GM19043 (cell line): ENCODE measurements around the gene THRB.

Experiments
- ATAC-seq: cut with Tn5 transposase; IDR thresholded peaks from one replicate; pipeline ENCODE4 v1.9.1; 2021; ENCODE audit warnings: low read depth; ENCODE audit not compliant: unreplicated experiment

Gene THRB

DNA sequence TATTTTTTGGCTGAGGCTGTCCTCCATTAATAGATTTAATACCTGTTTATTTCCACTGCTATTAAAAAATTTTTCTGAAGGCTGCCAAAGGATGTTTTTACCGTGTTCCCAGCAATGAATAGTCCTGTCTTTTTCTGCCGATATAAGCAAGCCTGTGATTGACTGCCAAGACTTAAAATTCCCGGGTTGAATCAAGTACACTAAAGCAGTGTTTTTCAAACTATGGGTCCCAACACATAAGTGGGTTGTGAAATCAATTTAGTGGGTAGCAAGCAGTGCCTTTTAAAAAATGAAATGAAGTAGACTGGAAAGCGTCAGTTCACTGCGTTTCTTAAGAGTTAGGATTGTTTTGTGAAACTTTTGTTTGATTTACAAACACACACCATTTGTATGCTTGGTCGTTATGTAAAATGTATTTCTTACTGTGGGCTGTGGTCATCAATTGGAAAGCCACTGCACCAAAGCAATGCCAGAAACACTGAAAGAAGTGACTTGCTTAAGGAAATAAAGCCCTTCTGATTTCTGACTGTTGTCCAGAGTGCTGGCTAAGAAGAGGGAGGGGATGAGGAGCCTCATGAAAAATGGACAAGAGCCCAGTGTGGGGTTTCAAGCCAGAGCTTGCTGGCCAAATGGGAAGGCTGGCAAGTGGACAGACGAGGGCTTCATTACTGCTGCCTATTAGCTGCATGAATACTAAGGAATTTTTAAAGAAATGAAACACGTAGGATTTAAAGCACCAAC, 206.0 kb downstream of the THRB start:
- no peak for ATAC-seq

GRCh38 chr3:24287755-24288450, 206.7 kb downstream of the THRB start:
- ATAC-seq = no peak

GRCh38 chr3:24286405-24286804, 208.2 kb downstream of the THRB start:
- no peak for ATAC-seq

GRCh38 chr3:24278543-24278942, 216.1 kb downstream of the THRB start:
- ATAC-seq = no peak

DNA sequence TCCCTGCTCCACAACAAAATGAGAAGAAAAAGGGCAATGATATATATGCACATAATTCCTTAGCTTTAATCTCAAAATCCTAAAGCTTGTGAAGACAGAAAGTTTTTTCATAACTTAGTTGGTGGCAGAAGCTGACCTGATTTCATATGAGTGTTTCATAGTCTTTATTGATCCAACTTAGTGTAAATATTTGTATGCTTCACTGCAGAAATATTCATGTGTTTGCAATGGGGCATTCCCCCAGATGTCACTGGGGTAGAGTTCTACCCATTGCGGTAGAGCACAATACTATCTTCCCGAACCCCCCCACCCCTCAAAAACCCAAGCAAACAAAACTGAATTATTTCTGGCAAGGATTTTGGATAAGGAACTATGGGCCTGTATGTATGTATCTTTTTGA, 221.2 kb downstream of the THRB start:
- no peak for ATAC-seq

DNA sequence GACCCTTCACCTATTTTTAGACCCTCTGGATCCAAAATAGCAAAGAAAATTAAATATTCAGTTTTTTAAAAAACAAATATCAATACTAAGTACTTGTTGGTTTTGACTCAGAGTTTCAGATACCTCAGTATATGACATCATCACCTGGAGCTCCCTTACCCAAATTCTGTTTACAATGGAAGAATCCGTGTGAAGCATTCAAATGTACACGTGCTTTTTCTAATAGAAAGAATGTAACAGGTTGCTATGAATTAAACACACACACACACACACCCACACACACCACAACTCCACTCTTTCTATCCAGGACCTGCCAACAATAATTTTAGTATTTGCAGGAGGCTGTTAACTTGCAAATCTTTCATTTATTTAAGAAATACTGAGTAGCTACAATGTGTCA, 221.8 kb downstream of the THRB start:
- no peak for ATAC-seq

GRCh38 chr3:24272408-24272807, 222.2 kb downstream of the THRB start:
- no peak for ATAC-seq

DNA sequence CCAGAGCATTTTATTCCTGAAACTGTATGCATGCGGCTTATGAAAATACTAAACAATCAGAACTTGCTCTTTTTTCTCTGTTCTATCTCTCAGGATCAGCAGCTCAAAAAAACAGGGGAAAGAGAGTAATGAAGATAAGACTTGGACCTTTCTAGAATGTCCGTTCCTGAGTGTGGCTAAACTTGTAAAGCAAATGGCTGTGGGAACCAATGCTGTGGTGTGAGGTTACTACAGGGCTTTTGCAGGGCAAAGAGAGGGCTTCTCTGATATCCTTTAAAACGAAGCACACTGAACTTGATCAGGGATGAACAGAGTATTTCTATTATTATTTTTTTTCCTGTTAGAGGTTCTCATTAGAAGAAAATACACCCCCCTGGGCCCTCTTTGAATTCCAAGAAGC, 223.4 kb downstream of the THRB start:
- ATAC-seq = no peak

DNA sequence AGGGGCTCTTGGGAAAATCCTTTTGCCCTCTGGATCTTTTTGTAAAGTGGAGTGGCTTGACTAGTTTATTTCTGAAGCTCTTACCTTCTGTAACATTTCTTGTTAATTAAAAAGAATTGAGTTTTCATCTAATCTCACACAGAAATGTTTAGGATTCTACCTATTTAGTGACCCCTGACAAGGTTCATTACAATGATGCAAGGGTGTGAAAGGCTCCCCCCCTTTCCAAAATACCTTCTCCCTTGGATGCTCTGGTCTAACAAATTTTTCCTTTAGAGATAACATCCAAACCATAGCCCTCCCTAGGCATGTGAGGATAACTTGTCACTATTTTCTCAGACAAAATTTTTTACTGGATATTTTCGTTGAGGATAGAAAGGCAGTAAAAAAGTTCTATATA, 223.9 kb downstream of the THRB start:
- ATAC-seq = no peak

GRCh38 chr3:24270204-24270691, 224.4 kb downstream of the THRB start:
- no peak for ATAC-seq

- peak; percentile 78 for ATAC-seq
These were observed 229.9 kb downstream of the THRB start for GRCh38 chr3:24264748-24265158.

DNA sequence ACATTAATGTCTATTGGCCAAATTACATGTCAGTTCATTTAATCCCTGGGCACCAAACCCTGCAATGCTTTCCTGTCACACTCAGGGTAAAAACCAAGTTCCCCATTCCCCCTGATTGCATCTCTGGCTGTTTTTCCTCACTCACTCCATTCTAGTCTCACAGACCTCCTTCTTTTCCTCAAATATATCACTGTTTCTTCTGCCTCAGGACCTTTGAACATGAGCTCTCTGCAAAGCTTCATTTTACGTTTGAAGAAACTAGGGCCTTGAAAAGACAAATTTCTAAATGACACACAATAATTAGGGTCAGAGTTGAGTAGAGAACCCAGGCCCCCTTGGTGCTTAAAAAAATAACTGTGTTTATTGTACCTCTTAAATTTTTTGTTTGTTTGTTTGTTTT, 230.6 kb downstream of the THRB start:
- ATAC-seq = no peak

GRCh38 chr3:24263069-24263668, 231.5 kb downstream of the THRB start:
- ATAC-seq = no peak

- ATAC-seq = no peak
These were observed 233.1 kb downstream of the THRB start for GRCh38 chr3:24261521-24261920.

DNA sequence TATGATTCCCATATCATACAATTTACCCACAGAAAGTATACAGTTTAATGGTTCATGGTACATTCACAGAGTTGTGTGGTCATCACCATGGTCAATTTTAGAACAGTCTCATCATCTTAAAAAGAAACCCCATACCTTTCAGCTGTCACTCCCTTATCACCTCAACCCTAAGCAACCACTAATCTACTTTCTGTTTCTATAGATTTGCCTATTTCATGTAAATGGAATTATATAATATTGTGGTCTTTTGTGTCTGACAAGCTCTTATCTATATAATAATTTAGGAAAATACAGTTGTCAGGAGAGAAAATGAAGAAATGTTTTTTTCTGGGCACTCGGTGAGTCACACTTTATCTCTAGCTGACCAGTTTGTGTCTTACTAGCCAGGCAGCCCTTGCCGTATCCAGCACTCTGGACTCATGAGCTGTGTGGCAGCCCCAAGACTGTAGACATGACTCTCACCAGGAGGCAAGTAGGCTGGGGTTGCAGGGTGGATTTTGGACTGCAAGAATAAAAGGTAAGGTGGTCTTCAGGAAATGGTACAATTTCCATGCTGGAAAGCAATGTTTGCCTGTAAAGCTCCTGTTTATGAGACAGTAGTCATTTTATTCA, 234.6 kb downstream of the THRB start:
- ATAC-seq = no peak

DNA sequence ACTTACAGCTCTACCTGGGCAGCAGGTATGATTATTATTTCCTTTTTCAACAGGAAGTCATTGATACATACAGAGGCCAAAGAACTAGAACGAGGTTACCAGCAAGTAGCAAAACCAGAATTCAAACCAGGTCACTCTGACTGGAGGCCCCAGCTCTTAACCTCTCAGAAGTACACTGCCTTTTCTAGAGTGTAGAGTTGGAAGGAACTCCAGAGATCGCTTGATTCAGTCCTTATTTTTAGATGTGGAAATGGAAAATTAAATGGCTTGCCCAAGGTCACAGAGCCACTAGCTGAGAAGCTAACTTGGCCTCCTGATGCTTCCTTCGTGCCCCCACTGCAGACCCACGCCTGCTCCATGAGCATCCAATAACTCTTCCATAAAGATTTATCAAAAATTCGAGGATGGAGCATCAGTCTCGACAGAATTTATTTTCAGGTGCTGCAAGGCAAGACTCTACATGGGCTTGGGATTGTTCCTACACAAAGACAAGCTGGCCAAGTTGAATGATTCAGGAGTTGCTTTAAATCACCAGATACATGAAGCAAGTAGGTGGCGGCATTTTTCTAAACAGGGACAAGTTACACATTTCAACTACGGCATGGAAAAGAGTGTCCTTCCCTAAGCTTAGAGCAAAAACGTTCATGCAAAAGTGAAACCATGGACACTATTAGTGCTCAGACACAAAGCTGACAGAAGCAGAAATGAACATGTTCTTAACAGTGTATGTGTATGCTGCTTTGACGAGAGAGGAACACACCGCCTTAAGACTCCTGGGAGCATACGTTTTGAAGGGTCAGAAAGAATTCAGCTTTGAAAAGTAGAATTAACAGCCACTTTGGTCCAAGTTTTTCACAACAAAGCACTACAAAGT, 235.7 kb downstream of the THRB start:
- ATAC-seq = no peak

DNA sequence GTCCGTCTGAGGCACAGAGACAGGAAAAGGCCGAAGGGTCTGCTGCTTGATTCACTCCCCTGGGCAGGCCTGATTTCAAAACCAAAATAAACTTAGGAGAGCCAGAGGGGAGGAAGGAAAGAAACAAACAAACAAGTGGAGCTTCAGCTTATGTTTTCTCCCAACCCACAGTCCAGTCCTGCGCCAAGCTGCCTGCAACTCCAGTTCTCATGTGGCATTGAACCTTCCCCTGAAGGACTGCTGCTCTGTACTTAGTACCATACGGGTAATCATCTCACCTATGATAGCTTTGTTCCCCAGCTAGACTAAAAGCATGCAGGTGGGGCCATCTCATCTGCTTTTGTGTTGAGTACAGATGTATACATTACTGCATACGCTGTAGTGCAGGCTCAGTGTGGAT, 236.4 kb downstream of the THRB start:
- ATAC-seq = no peak

DNA sequence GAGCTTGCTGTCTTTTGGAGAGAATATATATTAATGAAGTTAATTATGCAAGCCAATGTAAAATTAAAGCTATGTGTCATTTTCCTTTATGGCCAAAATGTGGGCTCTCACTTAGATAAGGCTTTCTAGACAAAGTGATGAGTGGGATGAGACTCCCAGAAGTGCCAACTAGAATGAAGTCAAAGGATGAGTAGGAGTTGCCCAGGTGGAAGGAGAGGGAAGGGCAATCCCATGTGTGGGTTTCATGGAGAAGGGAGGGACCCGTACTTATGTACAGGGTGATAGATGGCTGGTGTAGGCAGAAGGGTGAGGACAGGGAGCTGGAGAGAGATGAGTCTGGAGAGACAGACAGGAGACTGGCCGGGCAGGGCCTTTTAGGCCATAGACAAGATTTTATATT, 239.2 kb downstream of the THRB start:
- ATAC-seq = no peak

- ATAC-seq = no peak
These were observed 240.0 kb downstream of the THRB start for GRCh38 chr3:24254649-24255048.

DNA sequence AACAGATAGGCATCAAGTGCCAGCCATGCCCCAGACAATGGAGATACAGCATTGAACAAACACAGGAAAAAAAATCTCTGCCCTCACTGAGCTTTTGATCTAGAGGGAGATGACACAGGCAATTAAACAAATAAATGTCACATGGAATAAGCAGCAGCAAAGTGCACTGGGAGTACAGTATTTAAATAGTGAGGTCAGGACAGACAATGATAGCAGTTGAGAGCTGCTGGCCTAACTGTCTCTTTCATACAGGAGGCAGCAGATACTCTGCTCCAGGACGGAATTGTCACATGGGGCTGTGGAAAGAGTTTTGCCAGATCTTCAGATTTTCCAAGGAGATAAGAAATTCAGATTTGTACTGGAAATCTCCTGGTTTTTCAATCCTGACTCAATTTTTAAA, 241.3 kb downstream of the THRB start:
- no peak for ATAC-seq
